B cell (primary cell): ENCODE results near the gene PMAIP1. TPM values are rescaled to one million over a fixed set of nuclear protein-coding genes. Genes with fewer than 3 reads are reported as not detected.

Experiments
- ATAC-seq: fragments of 200-7000 bp; cut with Tn5 transposase; one replicate; pipeline ENCODE4 v1.10.0; 2021; ENCODE audit warnings: low read depth, mild to moderate bottlenecking, moderate number of reproducible peaks, moderate library complexity
- CTCF ChIA-PET: fragments of 350-600 bp; sonication (Branson Sonifier 250); formaldehyde crosslinking; loops from one replicate; lab custom pipeline; 2021; ENCODE audit warnings: antibody characterized with exemption, inconsistent platforms; lab: Charles Lee
- POLR2A ChIA-PET: fragments of 350-600 bp; sonication (Branson Sonifier 250); formaldehyde crosslinking; loops from one replicate; lab custom pipeline; 2021; ENCODE audit warnings: antibody characterized with exemption; lab: Charles Lee
- DNase-seq: peaks from one replicate; pipeline ENCODE4 v3.0.0; 2013
- H2AFZ ChIP-seq: 2 replicates; pipeline ENCODE4 v1.6.1; 2012; ENCODE audit warnings: mild to moderate bottlenecking, low read depth, low read length; ENCODE audit not compliant: insufficient read depth, poor library complexity, severe bottlenecking
- H3K27ac ChIP-seq, 2 donors: 1 replicate in 1 of 2; 2 replicates in 1 of 2; pipeline ENCODE4 v1.5.1; 2012 to 2013; ENCODE audit warnings: low read length in 2 of 2, mild to moderate bottlenecking in 2 of 2, moderate library complexity in 1 of 2
- H3K27me3 ChIP-seq, 4 experiments: fragments of 200-600 bp in 1 of 4; sonication (generic) in 1 of 4; replicated peaks in 1 of 4; 1 replicate in 2 of 4; 2 replicates in 2 of 4; pipeline versions ENCODE4 v1.6.1 to v1.7.0; 2013 to 2016; ENCODE audit warnings: low read length in 3 of 4, mild to moderate bottlenecking in 2 of 4, mixed read lengths in 1 of 4, moderate library complexity in 1 of 4; ENCODE audit not compliant: insufficient read depth in 4 of 4, control insufficient read depth in 3 of 4; ENCODE audit errors: control extremely low read depth in 1 of 4
- H3K36me3 ChIP-seq, 2 experiments: replicated peaks in 1 of 2; 1 replicate in 1 of 2; 2 replicates in 1 of 2; pipeline versions ENCODE4 v1.6.1 to v1.7.1; 2013; ENCODE audit warnings: low read length in 1 of 2; ENCODE audit not compliant: insufficient read depth in 2 of 2, control insufficient read depth in 1 of 2; ENCODE audit errors: control extremely low read depth in 1 of 2, extremely low read depth in 1 of 2
- H3K4me1 ChIP-seq, 2 donors: fragments of 200-600 bp in 1 of 2; sonication (generic) in 1 of 2; 1 replicate in 1 of 2; 2 replicates in 1 of 2; pipeline versions ENCODE4 v1.5.1 to v1.6.1; 2013 to 2017; ENCODE audit warnings: low read length in 2 of 2; ENCODE audit not compliant: control insufficient read depth in 2 of 2, insufficient read depth in 2 of 2
- H3K4me2 ChIP-seq: replicated peaks from 2 replicates; pipeline ENCODE3; 2012; ENCODE audit warnings: mild to moderate bottlenecking, low read depth, low read length; ENCODE audit not compliant: poor library complexity, severe bottlenecking
- H3K4me3 ChIP-seq, 5 experiments: fragments of 200-600 bp in 1 of 5; sonication (generic) in 1 of 5; 1 replicate in 3 of 5; 2 replicates in 2 of 5; pipeline versions ENCODE4 v1.5.1 to v1.7.0; 2011 to 2016; ENCODE audit warnings: low read length in 4 of 5, mild to moderate bottlenecking in 4 of 5, low read depth in 2 of 5, control low read depth in 1 of 5, moderate library complexity in 1 of 5; ENCODE audit not compliant: insufficient read depth in 1 of 5; ENCODE audit errors: control extremely low read depth in 1 of 5, extremely low read depth in 1 of 5
- H3K79me2 ChIP-seq: fragments of 200-600 bp; sonication (generic); one replicate; pipeline ENCODE4 v1.6.0; 2016; ENCODE audit warnings: low read length; ENCODE audit not compliant: control insufficient read depth, insufficient read depth
- H3K9ac ChIP-seq: fragments of 200-600 bp; sonication (generic); 2 replicates; pipeline ENCODE4 v1.6.1; 2017; ENCODE audit warnings: mild to moderate bottlenecking, low read length, moderate library complexity
- H3K9me3 ChIP-seq, 3 donors: one replicate each; pipeline versions ENCODE4 v1.6.1 to v1.7.1; 2013; ENCODE audit warnings: low read length in 2 of 3; ENCODE audit not compliant: control insufficient read depth in 2 of 3, insufficient read depth in 1 of 3; ENCODE audit errors: control extremely low read depth in 1 of 3
- H4K20me1 ChIP-seq: 2 replicates; pipeline ENCODE4 v1.6.0; 2012; ENCODE audit warnings: mild to moderate bottlenecking, low read length; ENCODE audit not compliant: insufficient read depth, control insufficient read depth, poor library complexity, severe bottlenecking
- H3K27ac Mint-ChIP-seq: one replicate; pipeline ENCODE4 v1.8.0; 2021; ENCODE audit warnings: mixed read lengths
- H3K27me3 Mint-ChIP-seq: one replicate; pipeline ENCODE4 v1.8.0; 2021; ENCODE audit warnings: mixed read lengths
- H3K4me1 Mint-ChIP-seq: one replicate; pipeline ENCODE4 v1.8.0; 2021; ENCODE audit warnings: mixed read lengths
- H3K4me3 Mint-ChIP-seq: one replicate; pipeline ENCODE4 v1.8.0; 2021; ENCODE audit warnings: mixed read lengths
- H3K9me3 Mint-ChIP-seq: one replicate; pipeline ENCODE4 v1.8.0; 2022; ENCODE audit warnings: mixed read lengths; ENCODE audit not compliant: insufficient read depth
- EZH2 ChIP-seq: IDR thresholded peaks from 2 replicates; pipeline ENCODE4 v1.6.1; 2012; ENCODE audit warnings: borderline replicate concordance, low read depth, mild to moderate bottlenecking, moderate library complexity, low read length; ENCODE audit not compliant: insufficient read depth, poor library complexity, severe bottlenecking
- WGBS: methylation state at CpG from one replicate; pipeline ENCODE4 v1.1.5; 2013; ENCODE audit warnings: missing lambda C conversion rate; ENCODE audit not compliant: insufficient coverage; 5-methylcytosine and 5-hydroxymethylcytosine counted together
- intact Hi-C: fragments of 100-400 bp; cut with micrococcal nuclease; formaldehyde crosslinking; loops from one replicate; pipeline ENCODE4 v1.10.0; 2022
- polyA plus RNA-seq: library from polyadenylated mRNA; depleted of rRNA; stranded (reverse); fragments of >200 nt; gene quantifications from 2 replicates; pipeline ENCODE4 v1.2.3, GENCODE V29; 2012
- total RNA-seq, 2 donors: library from RNA; stranded (reverse); fragments of 120-200 nt in 1 of 2; gene quantifications; 1 replicate in 1 of 2; 2 replicates in 1 of 2; pipeline versions ENCODE4 v1.2.3 to v1.2.4, GENCODE V29; 2013 to 2022
- TF ChIP-seq, protein P1 (sequence below): fragments of 200-600 bp; IDR thresholded peaks from one replicate; pipeline ENCODE4 v1.8.0; 2022; ENCODE audit warnings: antibody characterized with exemption, mild to moderate bottlenecking

PMAIP1 gene
- total and polyA plus RNA-seq, 2 donors (not counting 1 experiment from before 2014, with no cell fraction given), result 67.2 to 89.3 TPM

DNA sequence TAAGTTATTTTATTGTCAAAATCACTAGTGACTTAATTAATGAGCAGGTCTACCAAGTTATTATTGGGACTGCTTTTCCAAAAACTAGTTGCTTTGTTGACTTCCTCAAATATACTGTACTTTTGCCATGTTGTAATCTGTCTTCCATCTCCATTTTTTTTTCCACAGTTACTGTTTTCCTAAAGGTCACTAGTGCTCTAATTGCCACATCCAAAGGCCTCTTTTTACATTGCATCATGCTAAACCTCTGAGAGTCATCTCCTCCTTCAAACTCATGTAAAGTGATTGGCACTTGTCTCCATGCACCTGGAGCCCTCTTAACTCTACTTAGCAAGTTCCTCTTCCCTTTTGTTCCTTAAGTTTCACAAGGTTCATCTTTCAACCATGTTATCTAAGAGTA, 11.8 kb downstream of the PMAIP1 start:
- intact Hi-C loops, result no loop called here
- Mint-ChIP-seq H3K9me3 (no peaks in the 10 kb centered on the region), H3K4me1 (peaks cover 27% of the 10 kb centered on the region), H3K4me3 (no peak overlapping the region), H3K27me3 (no peaks in the 10 kb centered on the region), H3K27ac (no peak overlapping the region)
- Histone ChIP-seq H3K79me2 (no peaks in the 10 kb centered on the region), H3K4me3 (no peak overlapping the region), H3K27ac (no peak overlapping the region), H3K4me1 (peaks cover 24 to 26% of the 10 kb centered on the region in 2 donors), H3K36me3 (no peaks in the 10 kb centered on the region), H2AFZ (no peak overlapping the region), H3K9me3 (no peaks in the 10 kb centered on the region), H3K4me2 (no peak overlapping the region), H3K27me3 (no peaks in the 10 kb centered on the region), H3K9ac (no peak overlapping the region), H4K20me1 (no peaks in the 10 kb centered on the region)
- ATAC-seq (no peak), DNase-seq (peak; percentile 29)
- POLR2A ChIA-PET, result no interaction called here
- TF ChIP-seq, protein P1, sequence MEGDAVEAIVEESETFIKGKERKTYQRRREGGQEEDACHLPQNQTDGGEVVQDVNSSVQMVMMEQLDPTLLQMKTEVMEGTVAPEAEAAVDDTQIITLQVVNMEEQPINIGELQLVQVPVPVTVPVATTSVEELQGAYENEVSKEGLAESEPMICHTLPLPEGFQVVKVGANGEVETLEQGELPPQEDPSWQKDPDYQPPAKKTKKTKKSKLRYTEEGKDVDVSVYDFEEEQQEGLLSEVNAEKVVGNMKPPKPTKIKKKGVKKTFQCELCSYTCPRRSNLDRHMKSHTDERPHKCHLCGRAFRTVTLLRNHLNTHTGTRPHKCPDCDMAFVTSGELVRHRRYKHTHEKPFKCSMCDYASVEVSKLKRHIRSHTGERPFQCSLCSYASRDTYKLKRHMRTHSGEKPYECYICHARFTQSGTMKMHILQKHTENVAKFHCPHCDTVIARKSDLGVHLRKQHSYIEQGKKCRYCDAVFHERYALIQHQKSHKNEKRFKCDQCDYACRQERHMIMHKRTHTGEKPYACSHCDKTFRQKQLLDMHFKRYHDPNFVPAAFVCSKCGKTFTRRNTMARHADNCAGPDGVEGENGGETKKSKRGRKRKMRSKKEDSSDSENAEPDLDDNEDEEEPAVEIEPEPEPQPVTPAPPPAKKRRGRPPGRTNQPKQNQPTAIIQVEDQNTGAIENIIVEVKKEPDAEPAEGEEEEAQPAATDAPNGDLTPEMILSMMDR, result no peak
- TF ChIP-seq EZH2, result no peak
- CTCF ChIA-PET, result interaction anchor here (1.1 kb wide), 1 partner anchor 27 kb away, joined by 3 read pairs; no protein-coding TSS in a partner anchor

DNA sequence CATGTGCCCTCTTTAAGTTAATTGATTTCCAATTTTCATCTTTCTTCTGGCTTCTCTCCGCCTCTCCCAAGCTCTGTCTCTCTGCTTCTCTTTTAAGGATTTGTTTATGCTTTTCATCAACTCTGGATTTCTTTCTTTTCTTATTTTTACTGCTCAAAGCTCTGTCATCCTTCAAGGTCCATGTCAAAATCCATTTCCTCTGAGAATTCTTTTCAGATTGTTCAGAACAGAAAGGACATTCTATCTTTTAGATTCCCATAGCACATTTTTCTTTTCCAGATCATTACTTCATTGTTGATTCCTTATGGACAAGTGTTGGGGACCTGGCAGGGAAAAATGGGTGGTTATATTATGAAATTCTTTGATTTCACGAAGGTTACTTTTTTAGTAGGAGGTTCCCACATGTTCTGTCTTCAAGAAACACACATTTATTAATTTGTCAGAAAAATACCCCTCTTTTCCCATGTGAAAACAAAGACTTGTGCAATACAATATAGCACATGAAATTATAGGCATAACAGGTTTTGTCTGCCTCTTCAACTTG, 12.3 kb downstream of the PMAIP1 start:
- H3K9me3 Mint-ChIP-seq, result no peaks in the 10 kb centered on the region
- Histone ChIP-seq H3K9ac (no peak overlapping the region), H3K79me2 (no peaks in the 10 kb centered on the region), H3K27me3 (no peaks in the 10 kb centered on the region), H3K36me3 (no peaks in the 10 kb centered on the region), H3K9me3 (no peaks in the 10 kb centered on the region), H2AFZ (no peak overlapping the region), H4K20me1 (no peaks in the 10 kb centered on the region), H3K4me3 (no peak overlapping the region), H3K27ac (no peak overlapping the region), H3K4me2 (no peak overlapping the region), H3K4me1 (peaks cover 20 to 22% of the 10 kb centered on the region in 2 donors)
- 100% methylated on average over 1 of the region's 2 CpGs for WGBS
- no peaks in the 10 kb centered on the region for H3K27me3 Mint-ChIP-seq
- DNase-seq (no peak), ATAC-seq (no peak)
- POLR2A ChIA-PET, result no interaction called here
- no peak overlapping the region for H3K27ac Mint-ChIP-seq
- TF ChIP-seq, protein P1, result no peak
- TF ChIP-seq EZH2, result no peak
- H3K4me1 Mint-ChIP-seq, result peaks cover 22% of the 10 kb centered on the region
- intact Hi-C loops, result no loop called here
- no peak overlapping the region for H3K4me3 Mint-ChIP-seq
- CTCF ChIA-PET, result no interaction called here
